SU-DHL-6 (cell line): ENCODE data around the gene PTGES.

Source experiments
- H2AFZ ChIP-seq: fragments of 200-600 bp; sonication (generic); 2 replicates; pipeline ENCODE4 v1.6.1; 2014; ENCODE audit warnings: low read depth, mild to moderate bottlenecking, moderate library complexity, mixed read lengths, antibody characterized with exemption, low read length; ENCODE audit not compliant: severe bottlenecking
- H3F3A ChIP-seq: fragments of 200-600 bp; shearing (Covaris generic); 2 replicates; pipeline ENCODE4 v1.6.0; 2016; ENCODE audit warnings: antibody characterized with exemption, mild to moderate bottlenecking; ENCODE audit not compliant: insufficient read depth
- H3K27ac ChIP-seq: fragments of 200-600 bp; sonication (generic); 2 replicates; pipeline ENCODE4 v1.5.1; 2016; ENCODE audit warnings: low read depth, mild to moderate bottlenecking, low read length, moderate library complexity, mixed read lengths
- H3K27me3 ChIP-seq: fragments of 200-600 bp; sonication (generic), shearing (Covaris generic); 2 replicates; pipeline ENCODE4 v1.6.0; 2014; ENCODE audit warnings: mild to moderate bottlenecking, low read length
- H3K36me3 ChIP-seq: fragments of 200-600 bp; sonication (generic); 2 replicates; pipeline ENCODE4 v1.6.1; 2014; ENCODE audit warnings: mild to moderate bottlenecking, low read length, mixed read lengths
- H3K4me2 ChIP-seq: fragments of 300-600, 200-600 bp; shearing (Covaris generic), sonication (generic); 2 replicates; pipeline ENCODE4 v1.6.0; 2014; ENCODE audit warnings: low read length, low read depth, mild to moderate bottlenecking; ENCODE audit not compliant: poor library complexity, severe bottlenecking
- H3K4me3 ChIP-seq: fragments of 200-600 bp; sonication (generic); 2 replicates; pipeline ENCODE4 v1.5.1; 2014; ENCODE audit warnings: antibody characterized with exemption, low read length, mild to moderate bottlenecking, mixed read lengths; ENCODE audit not compliant: insufficient read depth, poor library complexity, severe bottlenecking
- H3K79me2 ChIP-seq: fragments of 200-600 bp; sonication (generic); 2 replicates; pipeline ENCODE4 v1.6.1; 2014; ENCODE audit warnings: mild to moderate bottlenecking, low read length, moderate library complexity; ENCODE audit not compliant: insufficient read depth
- H3K9ac ChIP-seq: fragments of 200-600 bp; sonication (generic); 2 replicates; pipeline ENCODE4 v1.7.0; 2014; ENCODE audit warnings: mild to moderate bottlenecking, low read length
- H3K9me2 ChIP-seq: fragments of 200-600 bp; sonication (generic); replicated peaks from 2 replicates; pipeline ENCODE4 v1.6.1; 2014; ENCODE audit warnings: low read length; ENCODE audit not compliant: insufficient read depth
- H3K9me3 ChIP-seq: fragments of 200-600 bp; sonication (generic); 2 replicates; pipeline ENCODE4 v1.6.1; 2014; ENCODE audit warnings: low read length, mixed read lengths; ENCODE audit not compliant: insufficient read depth
- H4K20me1 ChIP-seq: fragments of 200-600 bp; sonication (generic); 2 replicates; pipeline ENCODE4 v1.6.1; 2014; ENCODE audit warnings: low read depth, mild to moderate bottlenecking, antibody characterized with exemption, low read length, moderate library complexity, mixed read lengths
- EZH2phosphoT487 ChIP-seq: fragments of 200-600 bp; sonication (generic), shearing (Covaris generic); conservative IDR thresholded peaks from 2 replicates; pipeline ENCODE4 v1.6.1; 2018; ENCODE audit warnings: mild to moderate bottlenecking, antibody characterized with exemption, low read length, moderate library complexity, mixed read lengths
- TF ChIP-seq, protein P1 (sequence below): fragments of 200-600 bp; sonication (generic); IDR thresholded peaks from one replicate; pipeline ENCODE4 v1.5.1; 2017; ENCODE audit warnings: antibody characterized with exemption, mild to moderate bottlenecking, low read length, moderate library complexity; ENCODE audit not compliant: insufficient read depth, poor library complexity, severe bottlenecking

The PTGES gene

DNA sequence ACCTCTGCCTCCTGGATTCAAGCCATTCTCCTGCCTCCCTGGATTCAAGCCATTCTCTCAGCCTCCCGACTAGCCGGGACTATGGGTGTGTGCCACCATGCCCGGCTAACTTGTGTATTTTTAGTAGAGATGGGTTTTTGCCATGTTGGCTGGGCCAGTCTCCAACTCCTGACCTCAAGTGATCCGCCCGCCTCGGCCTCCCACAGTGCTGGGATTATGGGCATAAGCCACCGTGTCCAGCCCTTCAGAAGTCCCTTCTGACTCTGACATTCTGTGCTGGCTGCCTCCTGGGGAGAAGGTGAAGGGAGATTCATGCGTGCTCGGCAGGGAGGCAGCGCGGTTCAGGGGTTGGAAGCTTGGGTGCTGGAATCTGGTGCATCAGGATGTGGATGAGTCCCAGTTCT is 58.6 kb downstream of the PTGES start:
- Histone ChIP-seq H3K79me2 (no peaks in the 10 kb centered on the region), H3K9ac (no peak overlapping the region), H3K27me3 (no peaks in the 10 kb centered on the region), H3K27ac (no peak overlapping the region), H3K36me3 (no peaks in the 10 kb centered on the region), H3K4me3 (no peak overlapping the region), H3K9me3 (no peaks in the 10 kb centered on the region), H3F3A (no peaks in the 10 kb centered on the region), H3K4me2 (no peak overlapping the region), H2AFZ (no peak overlapping the region), H3K9me2 (no peaks in the 10 kb centered on the region), H4K20me1 (no peaks in the 10 kb centered on the region)
- TF ChIP-seq EZH2phosphoT487, result no peak
- TF ChIP-seq, protein P1, sequence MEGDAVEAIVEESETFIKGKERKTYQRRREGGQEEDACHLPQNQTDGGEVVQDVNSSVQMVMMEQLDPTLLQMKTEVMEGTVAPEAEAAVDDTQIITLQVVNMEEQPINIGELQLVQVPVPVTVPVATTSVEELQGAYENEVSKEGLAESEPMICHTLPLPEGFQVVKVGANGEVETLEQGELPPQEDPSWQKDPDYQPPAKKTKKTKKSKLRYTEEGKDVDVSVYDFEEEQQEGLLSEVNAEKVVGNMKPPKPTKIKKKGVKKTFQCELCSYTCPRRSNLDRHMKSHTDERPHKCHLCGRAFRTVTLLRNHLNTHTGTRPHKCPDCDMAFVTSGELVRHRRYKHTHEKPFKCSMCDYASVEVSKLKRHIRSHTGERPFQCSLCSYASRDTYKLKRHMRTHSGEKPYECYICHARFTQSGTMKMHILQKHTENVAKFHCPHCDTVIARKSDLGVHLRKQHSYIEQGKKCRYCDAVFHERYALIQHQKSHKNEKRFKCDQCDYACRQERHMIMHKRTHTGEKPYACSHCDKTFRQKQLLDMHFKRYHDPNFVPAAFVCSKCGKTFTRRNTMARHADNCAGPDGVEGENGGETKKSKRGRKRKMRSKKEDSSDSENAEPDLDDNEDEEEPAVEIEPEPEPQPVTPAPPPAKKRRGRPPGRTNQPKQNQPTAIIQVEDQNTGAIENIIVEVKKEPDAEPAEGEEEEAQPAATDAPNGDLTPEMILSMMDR, result no peak

DNA sequence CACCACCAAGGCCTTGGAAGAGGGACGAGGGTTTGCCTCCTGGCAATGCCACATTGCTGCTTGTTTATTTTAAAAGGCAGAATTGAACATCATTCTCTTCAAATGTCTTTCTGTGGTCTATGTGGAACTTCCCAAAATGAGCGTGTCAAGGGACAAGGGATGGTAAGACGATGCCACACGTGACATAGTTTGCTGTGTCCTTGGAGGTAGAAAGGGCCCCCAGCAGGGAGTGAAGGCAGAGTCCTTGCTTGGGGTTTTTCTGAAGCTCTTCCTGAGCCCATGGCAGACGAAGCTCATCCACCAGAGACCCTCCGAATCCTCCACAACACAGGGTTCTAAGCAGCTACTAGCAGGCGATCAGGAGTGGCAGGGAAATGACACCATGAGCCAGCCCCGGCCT is 59.1 kb downstream of the PTGES start:
- TF ChIP-seq, protein P1, result no peak
- TF ChIP-seq EZH2phosphoT487, result no peak
- no peaks in the 10 kb centered on the region for H3K36me3 ChIP-seq
- no peak overlapping the region for H3K9ac ChIP-seq
- H3K27me3 ChIP-seq, result no peaks in the 10 kb centered on the region
- no peaks in the 10 kb centered on the region for H3K79me2 ChIP-seq
- no peaks in the 10 kb centered on the region for H3K9me2 ChIP-seq
- H3F3A ChIP-seq, result no peaks in the 10 kb centered on the region
- H4K20me1 ChIP-seq, result no peaks in the 10 kb centered on the region
- no peaks in the 10 kb centered on the region for H3K9me3 ChIP-seq
- no peak overlapping the region for H3K4me2 ChIP-seq
- no peak overlapping the region for H3K27ac ChIP-seq
- no peak overlapping the region for H2AFZ ChIP-seq
- H3K4me3 ChIP-seq, result no peak overlapping the region

DNA sequence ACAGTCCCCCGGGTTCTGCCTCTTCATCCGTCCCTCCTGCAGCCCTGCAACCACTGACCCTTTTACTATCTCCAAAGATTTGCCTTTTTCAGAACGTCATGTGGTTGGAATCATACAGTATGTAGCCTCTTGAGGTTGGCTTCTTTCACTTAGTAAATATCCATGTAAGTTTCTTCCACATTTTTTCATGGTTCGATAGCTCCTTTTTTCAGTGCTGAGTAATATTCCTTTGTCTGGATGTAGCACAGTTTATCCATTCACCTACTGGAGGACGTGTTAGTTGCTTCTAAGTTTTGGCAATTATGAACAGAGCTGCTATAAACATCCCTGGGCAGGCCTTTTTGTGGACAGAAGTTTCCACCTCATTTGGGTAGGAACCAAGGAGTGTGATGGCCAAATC is 60.3 kb downstream of the PTGES start:
- Histone ChIP-seq H3K9me3 (no peaks in the 10 kb centered on the region), H3K79me2 (no peaks in the 10 kb centered on the region), H3F3A (no peaks in the 10 kb centered on the region), H3K36me3 (no peaks in the 10 kb centered on the region), H3K4me3 (no peak overlapping the region), H3K9me2 (no peaks in the 10 kb centered on the region), H3K27ac (no peak overlapping the region), H2AFZ (no peak overlapping the region), H3K4me2 (no peak overlapping the region), H3K9ac (no peak overlapping the region), H4K20me1 (no peaks in the 10 kb centered on the region), H3K27me3 (no peaks in the 10 kb centered on the region)
- TF ChIP-seq, protein P1, result no peak
- no peak for TF ChIP-seq EZH2phosphoT487
